Neural cell (in vitro differentiated cells): ENCODE data around the gene PPP1R12A.

Experiments
- EZH2 ChIP-seq: fragments of 200-600, 300-800 bp; shearing (Covaris generic), sonication (generic); IDR thresholded peaks from 2 replicates; pipeline ENCODE4 v1.6.1; 2014; ENCODE audit warnings: antibody characterized with exemption, low read length, borderline replicate concordance, mild to moderate bottlenecking; ENCODE audit not compliant: insufficient read depth, poor library complexity, severe bottlenecking
- TF ChIP-seq, protein P1 (sequence below): fragments of 450-650 bp; IDR thresholded peaks from 2 replicates; pipeline ENCODE4 v1.5.1; 2014; ENCODE audit warnings: antibody characterized with exemption, mild to moderate bottlenecking, moderate library complexity; ENCODE audit not compliant: poor library complexity, severe bottlenecking
- TF ChIP-seq, protein P2 (sequence below): IDR thresholded peaks from 2 replicates; pipeline ENCODE4 v1.6.1; 2012; ENCODE audit warnings: borderline replicate concordance

DNA sequence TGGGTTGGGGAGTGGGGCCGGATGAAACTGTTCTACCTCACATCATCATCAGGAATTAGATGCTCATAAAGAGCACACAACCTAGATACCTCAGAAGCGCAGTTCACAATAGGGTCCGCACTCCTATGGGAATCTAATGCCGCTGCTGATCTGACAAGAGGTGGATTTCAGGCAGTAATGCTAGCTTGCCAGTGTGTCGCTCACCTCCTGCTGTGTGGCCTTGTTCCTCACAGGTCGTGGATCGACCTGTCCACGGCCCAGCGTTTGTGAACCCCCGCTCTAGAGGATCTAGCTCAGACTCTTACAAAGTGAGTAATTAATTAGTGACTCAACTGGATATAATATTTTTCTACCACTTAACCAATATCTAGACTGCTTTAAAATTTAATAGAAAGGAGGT lies 5.8 kb downstream of the PPP1R12A start:
- TF ChIP-seq, protein P1, sequence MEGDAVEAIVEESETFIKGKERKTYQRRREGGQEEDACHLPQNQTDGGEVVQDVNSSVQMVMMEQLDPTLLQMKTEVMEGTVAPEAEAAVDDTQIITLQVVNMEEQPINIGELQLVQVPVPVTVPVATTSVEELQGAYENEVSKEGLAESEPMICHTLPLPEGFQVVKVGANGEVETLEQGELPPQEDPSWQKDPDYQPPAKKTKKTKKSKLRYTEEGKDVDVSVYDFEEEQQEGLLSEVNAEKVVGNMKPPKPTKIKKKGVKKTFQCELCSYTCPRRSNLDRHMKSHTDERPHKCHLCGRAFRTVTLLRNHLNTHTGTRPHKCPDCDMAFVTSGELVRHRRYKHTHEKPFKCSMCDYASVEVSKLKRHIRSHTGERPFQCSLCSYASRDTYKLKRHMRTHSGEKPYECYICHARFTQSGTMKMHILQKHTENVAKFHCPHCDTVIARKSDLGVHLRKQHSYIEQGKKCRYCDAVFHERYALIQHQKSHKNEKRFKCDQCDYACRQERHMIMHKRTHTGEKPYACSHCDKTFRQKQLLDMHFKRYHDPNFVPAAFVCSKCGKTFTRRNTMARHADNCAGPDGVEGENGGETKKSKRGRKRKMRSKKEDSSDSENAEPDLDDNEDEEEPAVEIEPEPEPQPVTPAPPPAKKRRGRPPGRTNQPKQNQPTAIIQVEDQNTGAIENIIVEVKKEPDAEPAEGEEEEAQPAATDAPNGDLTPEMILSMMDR: no peak
- TF ChIP-seq, protein P2, sequence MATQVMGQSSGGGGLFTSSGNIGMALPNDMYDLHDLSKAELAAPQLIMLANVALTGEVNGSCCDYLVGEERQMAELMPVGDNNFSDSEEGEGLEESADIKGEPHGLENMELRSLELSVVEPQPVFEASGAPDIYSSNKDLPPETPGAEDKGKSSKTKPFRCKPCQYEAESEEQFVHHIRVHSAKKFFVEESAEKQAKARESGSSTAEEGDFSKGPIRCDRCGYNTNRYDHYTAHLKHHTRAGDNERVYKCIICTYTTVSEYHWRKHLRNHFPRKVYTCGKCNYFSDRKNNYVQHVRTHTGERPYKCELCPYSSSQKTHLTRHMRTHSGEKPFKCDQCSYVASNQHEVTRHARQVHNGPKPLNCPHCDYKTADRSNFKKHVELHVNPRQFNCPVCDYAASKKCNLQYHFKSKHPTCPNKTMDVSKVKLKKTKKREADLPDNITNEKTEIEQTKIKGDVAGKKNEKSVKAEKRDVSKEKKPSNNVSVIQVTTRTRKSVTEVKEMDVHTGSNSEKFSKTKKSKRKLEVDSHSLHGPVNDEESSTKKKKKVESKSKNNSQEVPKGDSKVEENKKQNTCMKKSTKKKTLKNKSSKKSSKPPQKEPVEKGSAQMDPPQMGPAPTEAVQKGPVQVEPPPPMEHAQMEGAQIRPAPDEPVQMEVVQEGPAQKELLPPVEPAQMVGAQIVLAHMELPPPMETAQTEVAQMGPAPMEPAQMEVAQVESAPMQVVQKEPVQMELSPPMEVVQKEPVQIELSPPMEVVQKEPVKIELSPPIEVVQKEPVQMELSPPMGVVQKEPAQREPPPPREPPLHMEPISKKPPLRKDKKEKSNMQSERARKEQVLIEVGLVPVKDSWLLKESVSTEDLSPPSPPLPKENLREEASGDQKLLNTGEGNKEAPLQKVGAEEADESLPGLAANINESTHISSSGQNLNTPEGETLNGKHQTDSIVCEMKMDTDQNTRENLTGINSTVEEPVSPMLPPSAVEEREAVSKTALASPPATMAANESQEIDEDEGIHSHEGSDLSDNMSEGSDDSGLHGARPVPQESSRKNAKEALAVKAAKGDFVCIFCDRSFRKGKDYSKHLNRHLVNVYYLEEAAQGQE: no peak
- no peak for TF ChIP-seq EZH2
